Choroid plexus epithelial cell (primary cell): Measurements from ENCODE around the gene DUSP16.
A peak's percentile ranks its signal among the peaks of the same experiment; 100 is the strongest.

Experiments used
- DNase-seq: peaks from one replicate; pipeline ENCODE4 v3.0.0-alpha.2; 2010; ENCODE audit warnings: low read depth
- H3K4me3 ChIP-seq: 2 replicates; pipeline ENCODE4 v1.5.1; 2011; ENCODE audit warnings: low read depth, mild to moderate bottlenecking, control low read depth, low read length, moderate library complexity
- CTCF ChIP-seq: conservative IDR thresholded peaks from 2 replicates; pipeline ENCODE4 v1.5.1; 2011; ENCODE audit warnings: low read depth, mild to moderate bottlenecking, control low read depth, inconsistent platforms, low read length, moderate library complexity

Gene DUSP16

GRCh38 chr12:12447837-12448236 lies 114.8 kb downstream of the DUSP16 start:
- no peak for TF ChIP-seq CTCF
- no peak overlapping the region for H3K4me3 ChIP-seq
- no peak for DNase-seq

GRCh38 chr12:12447236-12447635 lies 115.4 kb downstream of the DUSP16 start:
- no peak for TF ChIP-seq CTCF

GRCh38 chr12:12446786-12447185 lies 115.9 kb downstream of the DUSP16 start:
- no peak overlapping the region for H3K4me3 ChIP-seq
- no peak for DNase-seq
- no peak for TF ChIP-seq CTCF

More at GRCh38 chr12:12447236-12447635, 115.4 kb downstream of the DUSP16 start:
- H3K4me3 ChIP-seq, result no peak overlapping the region
- DNase-seq, result no peak

- H3K4me3 ChIP-seq, result no peak overlapping the region
- no peak for TF ChIP-seq CTCF
- DNase-seq, result no peak
Measured at GRCh38 chr12:12445882-12446181, 116.8 kb downstream of the DUSP16 start.

GRCh38 chr12:12445165-12445881 lies 117.3 kb downstream of the DUSP16 start:
- TF ChIP-seq CTCF, result no peak
- no peak for DNase-seq
- H3K4me3 ChIP-seq, result no peak overlapping the region

GRCh38 chr12:12443431-12443878 lies 119.2 kb downstream of the DUSP16 start:
- no peak for TF ChIP-seq CTCF
- peak; percentile 23 for DNase-seq
- H3K4me3 ChIP-seq, result no peak overlapping the region

GRCh38 chr12:12442548-12443071 lies 120.1 kb downstream of the DUSP16 start:
- no peak overlapping the region for H3K4me3 ChIP-seq
- DNase-seq, result peak; percentile 88
- no peak for TF ChIP-seq CTCF
